Tibial artery (tissue), 4 donors: ENCODE data around the gene SUMO3.

Experiments used
- DNase-seq, 2 donors: peaks; one replicate each; pipeline ENCODE4 v3.0.0-alpha.2; 2019
- H3K27ac ChIP-seq, 2 donors: fragments of 200-600 bp; sonication (generic) in 1 of 2; 1 replicate in 1 of 2; 2 replicates in 1 of 2; pipeline ENCODE4 v1.5.1; 2018 to 2019; ENCODE audit warnings: mild to moderate bottlenecking in 1 of 2
- H3K27me3 ChIP-seq, 2 donors: fragments of 200-600 bp; sonication (generic) in 1 of 2; one replicate each; pipeline versions ENCODE4 v1.5.1 to v1.6.0; 2016 to 2019
- H3K36me3 ChIP-seq, 3 donors: fragments of 200-600 bp; sonication (generic) in 2 of 3; one replicate each; pipeline ENCODE4 v1.5.1; 2016 to 2019; ENCODE audit warnings: mild to moderate bottlenecking in 2 of 3
- H3K4me1 ChIP-seq, 4 donors: fragments of 200-600 bp; sonication (generic) in 2 of 4; 1 replicate in 3 of 4; 2 replicates in 1 of 4; pipeline ENCODE4 v1.5.1; 2016 to 2019
- H3K4me3 ChIP-seq, 2 donors: fragments of 200-600 bp; sonication (generic) in 1 of 2; 1 replicate in 1 of 2; 2 replicates in 1 of 2; pipeline ENCODE4 v1.5.1; 2018 to 2019; ENCODE audit warnings: mild to moderate bottlenecking in 2 of 2
- H3K9me3 ChIP-seq, 3 donors: fragments of 200-600 bp; sonication (generic) in 1 of 3; one replicate each; pipeline ENCODE4 v1.5.1; 2016 to 2019
- CTCF ChIP-seq, 2 experiments: fragments of 200-600 bp in 1 of 2; fragments of 450-650 bp in 1 of 2; IDR thresholded peaks; one replicate each; pipeline ENCODE4 v1.5.1; 2017 to 2019; ENCODE audit warnings: antibody characterized with exemption in 2 of 2, mild to moderate bottlenecking in 1 of 2, moderate library complexity in 1 of 2
- intact Hi-C: fragments of 100-400 bp; cut with DNase I; formaldehyde crosslinking; loops from one replicate; pipeline ENCODE4 v1.15.0; 2023; ENCODE audit warnings: low total_unique reads

The SUMO3 gene

GRCh38 chr21:44762221-44763049 lies 55.4 kb downstream of the SUMO3 start:
- Histone ChIP-seq H3K4me1 (peaks cover 0 to 7% (median 0%) of the 10 kb centered on the region in 4 donors), H3K27ac (no peak overlapping the region), H3K9me3 (no peaks in the 10 kb centered on the region), H3K4me3 (no peak overlapping the region), H3K27me3 (no peaks in the 10 kb centered on the region), H3K36me3 (no peaks in the 10 kb centered on the region)
- TF ChIP-seq CTCF (IDR thresholded peaks at IDR 0.05) = no peak
- DNase-seq = no peak
- intact Hi-C loops = no loop called here

- peak in 1 of 2 donors; percentile 12 for DNase-seq
- no peaks in the 10 kb centered on the region for H3K27me3 ChIP-seq
- H3K36me3 ChIP-seq = no peaks in the 10 kb centered on the region
- no peak overlapping the region for H3K4me3 ChIP-seq
- intact Hi-C loops = no loop called here
- TF ChIP-seq CTCF (IDR thresholded peaks at IDR 0.05) = no peak
- H3K4me1 ChIP-seq = peaks cover 0 to 7% (median 0%) of the 10 kb centered on the region in 4 donors
- H3K9me3 ChIP-seq = no peaks in the 10 kb centered on the region
- H3K27ac ChIP-seq = no peak overlapping the region
These were observed 56.1 kb downstream of the SUMO3 start for GRCh38 chr21:44761747-44762208.

- no peaks in the 10 kb centered on the region for H3K9me3 ChIP-seq
- H3K36me3 ChIP-seq = no peaks in the 10 kb centered on the region
- no peak for TF ChIP-seq CTCF (IDR thresholded peaks at IDR 0.05)
- no peaks in the 10 kb centered on the region for H3K27me3 ChIP-seq
- H3K4me3 ChIP-seq = no peak overlapping the region
- H3K4me1 ChIP-seq = peaks cover 0 to 7% (median 0%) of the 10 kb centered on the region in 4 donors
- H3K27ac ChIP-seq = no peak overlapping the region
- DNase-seq = peak; percentile 3 to 38
- intact Hi-C loops = no loop called here
These were observed 56.7 kb downstream of the SUMO3 start for GRCh38 chr21:44761011-44761729.

GRCh38 chr21:44760376-44760775 lies 57.5 kb downstream of the SUMO3 start:
- Histone ChIP-seq H3K4me3 (no peak overlapping the region), H3K9me3 (no peaks in the 10 kb centered on the region), H3K4me1 (peaks cover 0 to 6% (median 0%) of the 10 kb centered on the region in 4 donors), H3K27me3 (no peaks in the 10 kb centered on the region), H3K27ac (no peak overlapping the region), H3K36me3 (no peaks in the 10 kb centered on the region)
- intact Hi-C loops = no loop called here
- no peak for TF ChIP-seq CTCF (IDR thresholded peaks at IDR 0.05)
- DNase-seq = peak; percentile 11 to 41

GRCh38 chr21:44759628-44760285 lies 58.1 kb downstream of the SUMO3 start:
- H3K9me3 ChIP-seq = no peaks in the 10 kb centered on the region
- peaks cover 0 to under 1% (median 0%) of the 10 kb centered on the region in 4 donors for H3K4me1 ChIP-seq
- no peak overlapping the region for H3K27ac ChIP-seq
- H3K27me3 ChIP-seq = no peaks in the 10 kb centered on the region
- intact Hi-C loops = no loop called here
- no peak for TF ChIP-seq CTCF (IDR thresholded peaks at IDR 0.05)
- no peak overlapping the region for H3K4me3 ChIP-seq
- H3K36me3 ChIP-seq = no peaks in the 10 kb centered on the region
- peak; percentile 11 to 62 for DNase-seq
